IMR-90 (cell line): ENCODE results near the gene MAPK8IP1. TPM values are rescaled to one million over a fixed set of nuclear protein-coding genes. Genes with fewer than 3 reads are reported as not detected.

Experiments
- ATAC-seq: fragments of 200-7000 bp; cut with Tn5 transposase; 2 replicates; pipeline ENCODE4 v1.9.1; 2020; ENCODE audit warnings: low read depth, mild to moderate bottlenecking, moderate library complexity
- BruUV-seq: library from RNA; stranded (reverse); fragments of 400-500 nt; replicated peaks from 2 replicates; lab custom pipeline; 2021; lab: Mats Ljungman, UMichigan
- CTCF ChIA-PET: fragments of 300-600 bp; formaldehyde crosslinking; extraction: SDS; loops from one replicate; lab custom pipeline; 2021; ENCODE audit warnings: antibody characterized with exemption; lab: Yijun Ruan, JAX
- POLR2A ChIA-PET: fragments of 300-600 bp; sonication (Branson Sonifier 250); formaldehyde crosslinking; loops from one replicate; lab custom pipeline; 2022; ENCODE audit warnings: antibody characterized with exemption; ENCODE audit not compliant: unreplicated experiment; lab: Charles Lee
- DNase-seq: peaks from one replicate; pipeline ENCODE4 v3.0.0; 2013
- H2AFZ ChIP-seq: replicated peaks from 2 replicates; pipeline ENCODE3; 2013; ENCODE audit warnings: low read length, mild to moderate bottlenecking; ENCODE audit not compliant: poor library complexity
- H2AK5ac ChIP-seq: 2 replicates; pipeline ENCODE4 v1.6.1; 2013; ENCODE audit warnings: low read depth, low read length, inconsistent platforms
- H2AK9ac ChIP-seq: replicated peaks from 2 replicates; pipeline ENCODE3; 2013; ENCODE audit warnings: mild to moderate bottlenecking, low read depth, low read length, moderate library complexity; ENCODE audit not compliant: poor library complexity
- H2BK120ac ChIP-seq: 2 replicates; pipeline ENCODE4 v1.6.1; 2013; ENCODE audit warnings: low read depth, low read length, inconsistent platforms
- H2BK15ac ChIP-seq: 3 replicates; pipeline ENCODE4 v1.6.1; 2013; ENCODE audit warnings: low read depth, low read length, inconsistent platforms
- H2BK20ac ChIP-seq: 2 replicates; pipeline ENCODE4 v1.6.1; 2013; ENCODE audit warnings: low read depth, mild to moderate bottlenecking, inconsistent platforms, low read length, moderate library complexity
- H2BK5ac ChIP-seq: 2 replicates; pipeline ENCODE4 v1.6.1; 2013; ENCODE audit warnings: mild to moderate bottlenecking, low read depth, low read length, inconsistent platforms; ENCODE audit not compliant: poor library complexity, severe bottlenecking
- H3K14ac ChIP-seq: replicated peaks from 2 replicates; pipeline ENCODE4 v1.6.1; 2013; ENCODE audit warnings: low read depth, low read length, inconsistent platforms
- H3K18ac ChIP-seq: 2 replicates; pipeline ENCODE4 v1.6.1; 2013; ENCODE audit warnings: low read depth, low read length, control low read depth
- H3K23ac ChIP-seq: 2 replicates; pipeline ENCODE4 v1.6.1; 2013; ENCODE audit warnings: low read depth, low read length, inconsistent platforms
- H3K27ac ChIP-seq: 2 replicates; pipeline ENCODE4 v1.5.1; 2013; ENCODE audit warnings: mild to moderate bottlenecking, control low read depth, low read length; ENCODE audit not compliant: insufficient read depth
- H3K27me3 ChIP-seq: 2 replicates; pipeline ENCODE4 v1.6.1; 2013; ENCODE audit warnings: low read length; ENCODE audit not compliant: control insufficient read depth, insufficient read depth
- H3K36me3 ChIP-seq: 2 replicates; pipeline ENCODE4 v1.6.1; 2013; ENCODE audit warnings: low read length, mixed read lengths; ENCODE audit not compliant: control insufficient read depth, insufficient read depth
- H3K4ac ChIP-seq: 2 replicates; pipeline ENCODE4 v1.6.1; 2013; ENCODE audit warnings: low read depth, low read length, inconsistent platforms
- H3K4me1 ChIP-seq: 2 replicates; pipeline ENCODE4 v1.6.1; 2013; ENCODE audit warnings: low read length, mixed read lengths; ENCODE audit not compliant: control insufficient read depth, insufficient read depth
- H3K4me2 ChIP-seq: 2 replicates; pipeline ENCODE4 v1.6.1; 2013; ENCODE audit warnings: low read depth, mild to moderate bottlenecking, control low read depth, low read length, moderate library complexity
- H3K4me3 ChIP-seq: 2 replicates; pipeline ENCODE4 v1.5.1; 2013; ENCODE audit warnings: low read depth, mild to moderate bottlenecking, control low read depth, low read length, moderate library complexity; ENCODE audit not compliant: insufficient read depth
- H3K56ac ChIP-seq: 2 replicates; pipeline ENCODE4 v1.6.1; 2013; ENCODE audit warnings: low read length, inconsistent platforms; ENCODE audit not compliant: insufficient read depth; ENCODE audit errors: extremely low read depth
- H3K79me1 ChIP-seq, 2 experiments: 2 replicates each; pipeline ENCODE4 v1.6.1; 2013; ENCODE audit warnings: low read length in 2 of 2, inconsistent platforms in 1 of 2, low read depth in 1 of 2
- H3K9ac ChIP-seq: 2 replicates; pipeline ENCODE4 v1.6.1; 2013; ENCODE audit warnings: low read depth, low read length, control low read depth
- H3K9me1 ChIP-seq: 2 replicates; pipeline ENCODE4 v1.6.1; 2013; ENCODE audit warnings: low read length, inconsistent platforms; ENCODE audit not compliant: insufficient read depth
- H3K9me3 ChIP-seq: 2 replicates; pipeline ENCODE4 v1.6.1; 2013; ENCODE audit warnings: low read length; ENCODE audit not compliant: control insufficient read depth, insufficient read depth
- H4K20me1 ChIP-seq: 2 replicates; pipeline ENCODE4 v1.6.1; 2013; ENCODE audit warnings: low read length, inconsistent platforms; ENCODE audit not compliant: insufficient read depth
- H4K5ac ChIP-seq: 2 replicates; pipeline ENCODE4 v1.6.1; 2013; ENCODE audit warnings: mild to moderate bottlenecking, low read depth, low read length, control low read depth
- H4K8ac ChIP-seq, 2 experiments: 2 replicates each; pipeline ENCODE4 v1.6.1; 2013; ENCODE audit warnings: low read depth in 2 of 2, low read length in 2 of 2, control low read depth in 1 of 2, inconsistent platforms in 1 of 2
- H4K91ac ChIP-seq: 2 replicates; pipeline ENCODE4 v1.6.1; 2013; ENCODE audit warnings: low read depth, low read length, inconsistent platforms; ENCODE audit not compliant: insufficient read depth
- BHLHE40 ChIP-seq: fragments of 150-350 bp; IDR thresholded peaks from 2 replicates; pipeline ENCODE4 v1.6.1; 2016; ENCODE audit warnings: mild to moderate bottlenecking, low read depth, low read length
- CTCF ChIP-seq: conservative IDR thresholded peaks from 2 replicates; pipeline ENCODE4 v1.5.1; 2012; ENCODE audit warnings: mild to moderate bottlenecking, low read depth, low read length, improper control_type of control experiment
- ELK1 ChIP-seq: fragments of 150-350 bp; IDR thresholded peaks from 2 replicates; pipeline ENCODE4 v1.6.1; 2016; ENCODE audit warnings: low read depth, mild to moderate bottlenecking, low read length, moderate library complexity, borderline replicate concordance
- FOS ChIP-seq: fragments of 150-350 bp; IDR thresholded peaks from 2 replicates; pipeline ENCODE4 v1.6.1; 2016; ENCODE audit warnings: low read depth, low read length
- MAFK ChIP-seq: IDR thresholded peaks from 2 replicates; pipeline ENCODE4 v1.6.1; 2012; ENCODE audit warnings: low read depth, low read length, improper control_type of control experiment
- MAZ ChIP-seq: IDR thresholded peaks from 2 replicates; pipeline ENCODE4 v1.6.1; 2012; ENCODE audit warnings: low read depth, mild to moderate bottlenecking, low read length, improper control_type of control experiment, moderate library complexity, borderline replicate concordance
- MXI1 ChIP-seq: IDR thresholded peaks from 2 replicates; pipeline ENCODE4 v1.6.1; 2012; ENCODE audit warnings: low read depth, mild to moderate bottlenecking, low read length, moderate library complexity, borderline replicate concordance
- POLR2A ChIP-seq: IDR thresholded peaks from 2 replicates; pipeline ENCODE4 v1.6.1; 2012; ENCODE audit warnings: mild to moderate bottlenecking, low read depth, low read length
- RCOR1 ChIP-seq: IDR thresholded peaks from 2 replicates; pipeline ENCODE4 v1.6.1; 2012; ENCODE audit warnings: mild to moderate bottlenecking, low read length, improper control_type of control experiment; ENCODE audit not compliant: insufficient replicate concordance
- SMC3 ChIP-seq: fragments of 150-350 bp; IDR thresholded peaks from 2 replicates; pipeline ENCODE4 v1.6.1; 2016; ENCODE audit warnings: low read depth, mild to moderate bottlenecking, antibody characterized with exemption, low read length, moderate library complexity
- USF2 ChIP-seq: fragments of 150-350 bp; IDR thresholded peaks from 2 replicates; pipeline ENCODE4 v1.6.1; 2017; ENCODE audit warnings: mild to moderate bottlenecking, antibody characterized with exemption, low read length, low read depth
- dilution Hi-C: fragments of 300-500 bp; cut with HindIII; formaldehyde crosslinking; loops from one replicate; pipeline ENCODE4 v1.14.3; 2018; ENCODE audit warnings: low sequenced_read_pairs; ENCODE audit not compliant: unreplicated experiment
- in situ Hi-C: fragments of 300-500 bp; cut with MboI; formaldehyde crosslinking; loops from 3 replicates; pipeline ENCODE4 v1.14.3; 2019; ENCODE audit warnings: low sequenced_read_pairs, inconsistent platforms, mixed read lengths
- intact Hi-C: fragments of 100-400 bp; cut with micrococcal nuclease; formaldehyde crosslinking; loops from 2 replicates; pipeline ENCODE4 v1.10.0; 2022
- polyA plus RNA-seq, 3 experiments: library from polyadenylated mRNA; depleted of rRNA; stranded (reverse); fragments of >200 nt; gene quantifications; 2 replicates each; pipeline ENCODE4 v1.2.3, GENCODE V29; 2012; ENCODE audit warnings: low replicate concordance in 1 of 3
- total RNA-seq: library from RNA; depleted of rRNA; stranded (reverse); fragments of >200 nt; gene quantifications from 2 replicates; pipeline ENCODE4 v1.2.3, GENCODE V29; 2012

The MAPK8IP1 gene
- total and polyA plus RNA-seq, 2 of the 4 experiments (the other 2 are of a cell fraction), result 6.5 to 9.6 TPM

- dilution Hi-C loops (no loop called here), in situ Hi-C loops (no loop called here), intact Hi-C loops (no loop called here)
- CTCF ChIA-PET, result no interaction called here
- H4K91ac ChIP-seq, result no peak overlapping the region
- BruUV-seq, result no TSS peak
- no peak overlapping the region for H3K23ac ChIP-seq
- H3K79me1 ChIP-seq, result peaks cover under 1 to 12% of the 10 kb centered on the region in 2 experiments; a peak in 2 of 4 replicates
- no peak overlapping the region for H4K8ac ChIP-seq
- no peak for TF ChIP-seq POLR2A
- no peak for TF ChIP-seq MXI1
- no peak for TF ChIP-seq CTCF
- no peak for TF ChIP-seq MAZ
- no peak for TF ChIP-seq MAFK
- no peak for TF ChIP-seq ELK1
- TF ChIP-seq SMC3, result no peak
- no peak for TF ChIP-seq USF2
- TF ChIP-seq RCOR1, result no peak
- no peak for TF ChIP-seq FOS
- no peak for TF ChIP-seq BHLHE40
- H2AK5ac ChIP-seq, result no peak overlapping the region
- peaks cover 19% of the 10 kb centered on the region for H3K9me1 ChIP-seq
- no peak overlapping the region for H2AK9ac ChIP-seq
- H2BK15ac ChIP-seq, result no peak overlapping the region
- H3K4me2 ChIP-seq, result no peak overlapping the region
- H3K14ac ChIP-seq, result no peak overlapping the region
- no peak overlapping the region for H3K56ac ChIP-seq
- peaks cover 43% of the 10 kb centered on the region for H3K36me3 ChIP-seq
- POLR2A ChIA-PET, result no interaction called here
- H2BK5ac ChIP-seq, result no peak overlapping the region
- H3K18ac ChIP-seq, result no peak overlapping the region
- H4K5ac ChIP-seq, result no peak overlapping the region
- no peaks in the 10 kb centered on the region for H3K9me3 ChIP-seq
- no peak overlapping the region for H3K4ac ChIP-seq
- H3K4me3 ChIP-seq, result no peak overlapping the region
- no peak overlapping the region for H3K27ac ChIP-seq
- peaks cover 20% of the 10 kb centered on the region for H3K4me1 ChIP-seq
- DNase-seq (peak; percentile 21), ATAC-seq (no peak)
- H3K9ac ChIP-seq, result no peak overlapping the region
- no peak overlapping the region for H2AFZ ChIP-seq
- H4K20me1 ChIP-seq, result peaks cover 3% of the 10 kb centered on the region
- H2BK120ac ChIP-seq, result no peak overlapping the region
- no peak overlapping the region for H2BK20ac ChIP-seq
- H3K27me3 ChIP-seq, result no peaks in the 10 kb centered on the region
These were observed 21.4 kb upstream of the MAPK8IP1 start for GRCh38 chr11:45864041-45864440.
